IPS-11a (cell line): Measurements from ENCODE around the gene PIAS2.
"Not testable (repeated sequence)": the region's sequence is repeated elsewhere in the genome, so short reads cannot be mapped to it uniquely, and the experiment has no call there.

ENCODE experiments used
- H3K4me3 ChIP-seq: one replicate; pipeline ENCODE4 v1.5.1; 2013; ENCODE audit warnings: low read depth, low read length, control low read depth

PIAS2 gene

DNA sequence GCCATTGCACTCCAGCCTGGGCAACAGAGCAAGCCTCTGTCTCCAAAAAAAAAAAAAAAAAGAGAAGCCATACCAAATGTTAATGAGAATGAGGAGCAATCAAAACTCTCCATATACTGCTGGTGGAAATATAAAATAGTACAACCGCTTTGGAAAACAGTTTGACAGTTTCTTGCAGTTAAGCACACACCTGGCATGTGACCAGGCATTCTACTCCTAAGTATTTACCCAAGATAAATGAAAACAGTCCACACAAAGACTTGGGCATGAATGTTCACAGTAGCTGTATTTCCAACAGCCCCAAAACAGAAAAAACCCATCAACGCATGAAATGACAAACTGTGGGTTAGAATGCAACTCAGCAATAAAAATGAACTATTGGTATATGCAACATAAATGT is 84.5 kb downstream of the PIAS2 start:
- no peak overlapping the region for H3K4me3 ChIP-seq

DNA sequence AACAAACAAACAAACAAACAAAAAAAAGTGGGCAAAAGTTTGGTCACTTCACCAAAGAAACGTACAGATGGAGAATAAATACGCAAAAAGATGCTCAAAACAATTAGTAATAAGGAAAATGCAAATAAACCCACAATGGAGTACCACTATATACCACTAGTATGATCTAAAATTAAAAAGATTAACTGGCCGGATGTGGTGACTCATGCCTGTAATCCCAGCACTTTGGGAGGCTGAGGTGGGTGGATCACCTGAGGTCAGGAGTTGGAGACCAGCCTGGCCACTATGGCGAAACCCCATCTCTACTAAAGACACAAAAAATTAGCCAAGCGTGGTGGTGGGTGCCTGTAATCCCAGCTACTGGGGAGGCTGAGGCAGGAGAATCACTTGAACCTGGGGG is 84.9 kb downstream of the PIAS2 start:
- H3K4me3 ChIP-seq = not testable (repeated sequence)

DNA sequence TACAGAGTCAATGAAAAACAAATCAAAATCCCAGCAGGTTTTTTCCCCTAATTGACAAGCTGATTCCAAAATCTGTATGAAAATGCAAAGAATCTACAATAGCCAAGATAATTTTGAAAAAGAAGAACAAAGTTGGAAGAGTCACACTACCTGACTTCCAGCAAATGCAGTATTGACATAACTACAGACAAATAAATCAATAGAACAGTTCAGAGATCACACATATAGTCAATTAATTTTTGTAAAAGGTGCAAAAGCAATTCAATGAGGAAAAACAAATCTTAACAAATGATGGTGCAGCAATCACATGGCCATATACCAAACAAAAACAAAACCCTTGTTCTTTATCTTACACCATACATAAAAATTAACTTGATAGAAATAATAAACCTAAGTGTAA is 85.9 kb downstream of the PIAS2 start:
- H3K4me3 ChIP-seq = no peak overlapping the region

DNA sequence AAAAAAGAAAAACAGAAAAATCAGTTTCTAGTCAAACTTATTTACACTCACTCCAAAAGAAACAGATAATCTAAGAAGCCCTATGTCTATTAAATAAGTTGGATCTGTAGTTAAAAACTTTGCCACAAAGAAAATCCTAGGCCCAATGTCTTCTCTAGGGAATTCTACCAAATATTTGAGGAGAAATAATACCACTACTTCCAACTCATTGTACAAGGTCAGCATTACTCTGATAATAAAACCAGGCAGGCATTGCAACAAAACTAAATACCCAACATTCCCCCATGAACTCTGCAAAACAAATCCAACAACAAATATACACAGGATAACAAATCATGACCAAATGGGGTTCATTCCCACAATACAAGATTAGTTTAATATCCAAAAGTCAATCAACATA is 86.7 kb downstream of the PIAS2 start:
- no peak overlapping the region for H3K4me3 ChIP-seq

- no peak overlapping the region for H3K4me3 ChIP-seq
These were observed 87.4 kb downstream of the PIAS2 start for GRCh38 chr18:46829947-46830346.

DNA sequence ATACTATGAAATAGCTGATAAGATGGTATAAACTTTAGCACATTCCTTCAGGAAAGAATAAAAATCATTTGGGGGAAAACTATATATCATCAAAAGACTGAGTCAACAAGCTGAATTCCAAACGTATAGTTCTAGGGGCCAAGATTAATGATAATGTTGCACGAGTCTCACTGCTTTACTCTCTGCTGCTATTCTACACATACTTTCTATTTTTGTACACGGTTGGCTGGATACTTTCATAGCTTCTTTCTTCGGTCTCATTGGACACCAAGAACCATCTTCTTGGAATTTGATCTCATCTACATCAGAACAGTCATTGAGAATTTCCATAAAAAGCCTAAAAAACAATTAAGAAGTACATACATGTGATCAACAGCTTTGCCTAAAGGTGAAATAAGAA is 87.8 kb downstream of the PIAS2 start:
- H3K4me3 ChIP-seq = no peak overlapping the region

DNA sequence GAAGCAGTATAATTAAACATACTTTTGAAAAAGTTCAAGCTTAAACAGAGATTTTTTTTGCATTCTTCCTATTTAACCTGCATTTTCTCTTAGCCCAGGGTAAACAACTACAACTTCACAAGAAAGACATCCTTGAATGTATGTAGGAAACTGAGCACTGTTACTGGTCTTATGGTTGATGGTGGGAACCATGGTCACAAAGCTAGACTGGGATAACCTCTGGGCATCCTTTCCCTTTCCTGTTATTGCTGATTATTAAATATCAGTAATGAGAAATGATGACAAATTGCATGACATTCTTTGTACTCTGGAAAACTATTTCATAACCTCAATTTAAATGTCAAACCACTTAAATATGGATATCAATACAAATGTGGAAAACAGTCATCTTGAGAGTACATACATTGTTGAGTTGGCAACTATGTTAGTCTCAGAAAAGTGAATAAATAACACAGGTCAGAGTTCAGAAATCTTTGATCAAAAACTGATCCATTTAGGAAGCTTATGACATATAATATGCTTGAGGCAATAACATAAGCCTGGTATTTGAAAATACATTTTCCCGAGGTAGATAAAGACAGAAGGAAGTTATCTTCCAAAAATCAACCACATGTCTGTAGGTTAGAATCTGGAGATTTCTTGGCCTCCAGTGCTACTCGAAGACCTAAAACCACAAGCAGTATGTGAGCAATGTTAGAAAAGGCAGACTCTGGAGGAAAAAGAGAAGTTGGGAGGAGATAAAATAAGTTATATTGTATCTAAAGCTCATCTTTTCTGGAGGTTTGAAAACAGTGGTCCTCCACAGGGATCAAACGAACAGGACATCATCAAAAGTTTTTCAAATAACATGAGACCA is 95.2 kb downstream of the PIAS2 start:
- no peak overlapping the region for H3K4me3 ChIP-seq

DNA sequence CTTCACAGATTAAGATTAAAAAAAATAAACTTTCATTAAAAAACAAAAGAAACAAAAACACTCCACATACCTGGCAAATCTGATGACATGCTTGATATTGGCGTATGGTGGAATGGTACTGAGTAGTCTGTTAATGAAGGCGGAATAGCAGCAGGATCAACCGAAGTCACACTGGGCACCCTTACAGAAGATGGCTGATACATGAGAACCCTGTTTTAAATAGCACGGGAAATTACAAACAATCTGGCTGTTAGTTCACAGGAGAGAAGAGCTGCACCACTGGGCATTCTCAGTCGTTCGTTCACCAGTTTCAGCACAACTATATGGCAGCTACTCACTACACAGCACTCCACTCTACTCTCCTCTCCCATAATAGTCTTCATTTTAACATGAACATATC is 96.4 kb downstream of the PIAS2 start:
- no peak overlapping the region for H3K4me3 ChIP-seq

- H3K4me3 ChIP-seq = no peak overlapping the region
These were observed 101.6 kb downstream of the PIAS2 start for GRCh38 chr18:46815661-46816060.

- H3K4me3 ChIP-seq = no peak overlapping the region
These were observed 102.9 kb downstream of the PIAS2 start for GRCh38 chr18:46814399-46814798.

DNA sequence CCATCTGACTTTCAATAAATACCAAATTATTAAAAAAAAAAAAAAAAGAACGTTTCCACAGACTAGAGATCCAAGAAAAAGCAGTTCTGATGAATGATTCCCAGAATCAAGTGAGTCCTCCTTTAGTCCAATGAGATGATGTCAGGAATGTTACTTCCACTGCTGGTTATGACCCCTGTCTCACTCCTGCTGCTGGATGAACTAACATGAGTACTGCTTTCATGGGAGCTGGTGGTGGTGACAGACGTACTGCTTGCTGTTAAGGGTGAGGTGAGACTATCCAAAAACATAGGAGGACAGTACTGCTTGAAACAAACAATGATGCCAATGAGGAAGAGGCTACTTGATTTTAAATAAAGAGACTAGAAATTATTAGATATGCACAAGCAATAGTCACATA is 105.0 kb downstream of the PIAS2 start:
- no peak overlapping the region for H3K4me3 ChIP-seq

DNA sequence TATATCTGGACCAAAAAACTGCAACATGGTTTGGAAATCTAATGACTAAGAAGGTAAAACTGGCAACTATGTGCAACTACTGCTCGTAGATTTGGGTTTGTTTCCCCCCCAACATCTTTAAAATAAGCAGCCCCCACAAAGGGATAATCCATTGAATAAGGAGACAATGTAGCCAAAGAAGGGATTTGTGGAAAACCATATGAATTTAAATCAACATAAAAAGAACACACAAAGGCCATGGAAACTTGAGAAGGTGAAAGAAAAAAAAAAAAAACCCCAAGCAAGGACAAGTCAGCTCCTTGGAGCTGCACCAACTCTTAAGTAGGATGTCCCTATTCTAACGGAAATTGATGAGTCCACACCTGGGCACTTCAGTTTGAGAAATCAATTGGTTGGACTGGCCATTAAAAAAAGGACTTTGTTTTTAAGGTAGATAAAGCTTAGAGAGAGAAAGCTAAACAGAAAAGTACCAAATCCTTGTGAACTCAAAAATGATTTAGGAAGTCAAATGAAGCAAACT is 106.8 kb downstream of the PIAS2 start:
- no peak overlapping the region for H3K4me3 ChIP-seq

DNA sequence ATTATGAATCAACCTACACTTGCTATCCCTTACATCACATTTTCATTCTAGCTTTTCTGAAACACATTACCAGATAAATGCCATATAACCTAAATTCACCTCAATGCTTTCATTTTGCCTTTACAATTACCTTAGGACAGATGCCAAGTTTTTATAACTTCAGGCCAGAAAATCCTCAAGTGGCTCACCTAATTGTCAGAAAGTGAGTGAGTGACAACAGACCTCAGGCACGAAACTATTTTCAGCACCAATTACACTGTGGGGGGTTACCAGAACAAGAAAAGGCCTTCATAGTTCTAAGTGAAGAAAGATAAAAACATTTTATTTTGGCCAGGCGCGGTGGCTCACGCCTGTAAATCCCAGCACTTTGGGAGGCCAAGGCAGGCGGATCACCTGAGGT is 108.2 kb downstream of the PIAS2 start:
- no peak overlapping the region for H3K4me3 ChIP-seq

DNA sequence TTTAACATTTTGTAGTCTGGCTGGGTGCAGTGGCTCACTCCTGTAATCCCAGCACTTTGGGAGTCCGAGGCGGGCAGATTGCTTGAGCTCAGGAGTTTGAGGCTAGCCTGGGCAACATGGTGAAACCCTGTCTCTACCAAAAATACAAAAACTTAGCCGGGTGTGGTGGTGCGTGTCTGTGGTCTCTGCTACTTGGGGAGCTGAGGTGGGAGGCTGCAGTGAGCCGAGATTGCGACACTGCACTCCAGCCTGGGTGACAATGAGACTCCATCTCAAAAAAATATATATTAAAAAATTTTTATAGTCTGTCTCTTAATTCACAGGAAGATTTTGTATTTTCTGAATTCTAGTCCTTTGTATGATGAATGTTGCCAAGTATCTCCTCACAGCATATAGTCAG is 121.4 kb downstream of the PIAS2 start:
- H3K4me3 ChIP-seq = not testable (repeated sequence)

- H3K4me3 ChIP-seq = no peak overlapping the region
These were observed 122.7 kb downstream of the PIAS2 start for GRCh38 chr18:46794607-46795006.

- no peak overlapping the region for H3K4me3 ChIP-seq
These were observed 123.7 kb downstream of the PIAS2 start for GRCh38 chr18:46793565-46793964.

GRCh38 chr18:46789088-46789487 is 128.2 kb downstream of the PIAS2 start:
- H3K4me3 ChIP-seq = no peak overlapping the region

GRCh38 chr18:46787674-46788073 is 129.6 kb downstream of the PIAS2 start:
- H3K4me3 ChIP-seq = no peak overlapping the region

- H3K4me3 ChIP-seq = no peak overlapping the region
These were observed 144.9 kb downstream of the PIAS2 start for GRCh38 chr18:46772357-46772756.

DNA sequence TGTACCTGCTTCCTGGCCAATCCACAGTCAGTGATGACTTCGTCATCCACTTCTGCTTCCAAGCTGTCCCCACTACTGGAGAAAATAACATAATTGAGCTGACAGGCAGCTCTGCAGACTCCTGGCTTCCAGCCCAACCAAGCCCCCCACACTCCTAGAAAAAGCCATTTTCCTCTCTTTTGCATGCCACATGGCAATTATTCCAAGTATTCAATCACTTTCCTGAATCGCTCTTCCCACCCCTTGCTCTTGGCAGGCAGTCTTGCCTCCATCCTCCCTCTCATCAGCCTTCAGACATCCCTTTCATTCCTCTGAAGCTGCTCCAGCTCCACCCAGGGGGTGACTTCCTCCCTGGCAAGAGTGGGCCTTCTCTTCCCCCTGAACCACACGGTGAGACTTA is 146.2 kb downstream of the PIAS2 start:
- H3K4me3 ChIP-seq = no peak overlapping the region

- no peak overlapping the region for H3K4me3 ChIP-seq
These were observed 146.6 kb downstream of the PIAS2 start for GRCh38 chr18:46770708-46771107.

DNA sequence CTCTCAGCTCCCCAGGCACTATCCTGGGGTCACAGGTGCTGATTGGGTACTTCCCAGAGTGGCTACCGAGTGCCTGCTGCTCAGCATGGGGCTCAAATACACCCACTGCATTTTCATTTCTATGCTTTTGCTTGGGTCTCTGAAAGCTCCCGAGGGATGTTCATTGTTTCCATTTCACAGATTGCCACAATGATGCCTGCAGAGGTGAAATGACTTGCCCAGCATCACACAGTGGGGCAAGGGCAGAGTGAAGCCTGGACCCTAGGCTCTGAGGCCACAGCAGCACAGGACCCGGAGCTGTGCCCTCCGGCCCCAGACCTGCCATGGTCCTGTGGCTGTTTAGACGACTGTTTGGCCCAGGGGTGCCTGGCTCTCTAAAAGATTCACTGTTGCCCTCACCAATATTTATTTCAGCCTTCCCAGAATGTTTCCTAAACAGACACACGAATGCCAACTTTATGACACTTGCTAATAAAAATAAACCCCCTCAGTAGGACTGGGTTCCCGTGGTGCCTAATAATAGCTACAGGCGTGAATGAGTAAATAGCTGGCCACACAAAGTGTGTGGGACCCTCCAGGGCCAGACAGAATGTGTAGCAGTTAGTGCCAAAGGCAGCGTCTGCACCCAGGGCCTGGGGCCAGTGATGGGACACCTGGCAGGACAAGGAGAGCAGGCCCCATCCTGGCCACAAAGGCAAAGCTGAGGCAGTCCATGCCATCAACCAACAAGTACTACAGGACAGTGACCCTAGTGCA is 149.0 kb downstream of the PIAS2 start:
- H3K4me3 ChIP-seq = no peak overlapping the region
